ENCODE data around the gene KREMEN2.

GRCh38 chr16:2974319-2975056 lies 10.4 kb downstream of the KREMEN2 start:
- TF ChIP-seq CTCF (IDR thresholded peaks at IDR 0.05) (no peak), POLR2A (IDR thresholded peaks at IDR 0.05) (no peak)

All from adrenal gland (tissue), 5 donors.